Right atrium auricular region (tissue), 2 donors: ENCODE measurements around the gene PABPC1L2A. TPM values are rescaled to one million over a fixed set of nuclear protein-coding genes. Genes with fewer than 3 reads are reported as not detected.
"Not testable (repeated sequence)": the region's sequence is repeated elsewhere in the genome, so short reads cannot be mapped to it uniquely, and the experiment has no call there.

ENCODE experiments used
- DNase-seq: peaks from one replicate; pipeline ENCODE4 v3.0.0-alpha.2; 2019; ENCODE audit warnings: low spot score
- H3K27ac ChIP-seq, 2 donors: fragments of 200-600 bp; sonication (generic); 1 replicate in 1 of 2; 2 replicates in 1 of 2; pipeline ENCODE4 v1.5.1; 2016 to 2019
- H3K27me3 ChIP-seq, 2 donors: fragments of 200-600 bp; sonication (generic); one replicate each; pipeline versions ENCODE4 v1.5.1 to v1.6.0; 2017 to 2019
- H3K36me3 ChIP-seq: fragments of 200-600 bp; sonication (generic); one replicate; pipeline ENCODE4 v1.5.1; 2016
- H3K4me1 ChIP-seq, 2 donors: fragments of 200-600 bp; sonication (generic); one replicate each; pipeline versions ENCODE4 v1.5.1 to v1.6.0; 2017 to 2019
- H3K4me3 ChIP-seq, 2 donors: fragments of 200-600 bp; sonication (generic); 1 replicate in 1 of 2; 2 replicates in 1 of 2; pipeline ENCODE4 v1.5.1; 2017 to 2019; ENCODE audit warnings: mild to moderate bottlenecking in 1 of 2, moderate library complexity in 1 of 2
- H3K9me3 ChIP-seq, 2 donors: fragments of 200-600 bp; sonication (generic); one replicate each; pipeline ENCODE4 v1.5.1; 2019
- total RNA-seq, 2 donors: library from RNA; depleted of rRNA; stranded (reverse); fragments of >200 nt; gene quantifications; one replicate each; pipeline ENCODE4 v1.1.0, GENCODE V29; 2016
- TF ChIP-seq, protein P1 (sequence below), 2 donors: fragments of 200-600 bp; sonication (generic); IDR thresholded peaks; one replicate each; pipeline ENCODE4 v1.5.1; 2019; ENCODE audit warnings: antibody characterized with exemption in 2 of 2

The PABPC1L2A gene
- total RNA-seq, 2 donors from 2014 or later = not detected

DNA sequence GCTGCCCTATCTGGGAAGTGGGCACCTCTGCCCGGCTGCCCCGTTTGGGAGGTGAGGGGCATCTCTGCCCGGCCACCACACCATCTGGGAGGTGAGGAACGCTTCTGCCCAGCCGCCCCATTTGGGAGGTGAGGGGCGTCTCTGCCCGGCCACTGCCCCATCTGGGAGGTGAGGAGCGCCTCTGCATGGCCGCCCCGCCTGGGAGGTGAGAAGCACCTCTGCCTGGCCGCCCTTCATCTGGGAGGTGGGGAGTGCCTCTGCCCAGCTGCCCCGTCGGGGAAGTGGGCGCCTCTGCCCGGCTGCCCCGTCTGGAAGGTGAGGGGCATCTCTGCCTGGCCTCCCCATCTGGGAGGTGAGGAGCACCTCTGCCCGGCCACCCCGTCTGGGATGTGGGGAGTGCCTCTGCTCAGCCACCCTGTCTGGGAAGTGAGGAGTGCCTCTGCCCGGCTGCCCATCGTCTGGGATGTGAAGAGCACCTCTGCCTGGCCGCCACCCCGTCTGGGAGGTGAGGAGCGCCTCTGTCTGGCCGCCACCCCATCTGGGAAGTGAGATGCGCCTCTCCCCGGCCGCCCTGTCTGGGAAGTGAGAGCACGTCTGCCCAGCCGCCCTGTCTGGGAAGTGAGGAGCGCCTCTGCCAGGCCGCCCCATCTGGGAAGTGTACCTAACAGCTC is 9.8 kb downstream of the PABPC1L2A start:
- Histone ChIP-seq H3K4me1 (no peaks in the 10 kb centered on the region), H3K27me3 (no peaks in the 10 kb centered on the region), H3K4me3 (no peak overlapping the region), H3K36me3 (no peaks in the 10 kb centered on the region), H3K27ac (no peak overlapping the region), H3K9me3 (peaks cover 0 to 10% of the 10 kb centered on the region in 2 donors)
- TF ChIP-seq, protein P1, sequence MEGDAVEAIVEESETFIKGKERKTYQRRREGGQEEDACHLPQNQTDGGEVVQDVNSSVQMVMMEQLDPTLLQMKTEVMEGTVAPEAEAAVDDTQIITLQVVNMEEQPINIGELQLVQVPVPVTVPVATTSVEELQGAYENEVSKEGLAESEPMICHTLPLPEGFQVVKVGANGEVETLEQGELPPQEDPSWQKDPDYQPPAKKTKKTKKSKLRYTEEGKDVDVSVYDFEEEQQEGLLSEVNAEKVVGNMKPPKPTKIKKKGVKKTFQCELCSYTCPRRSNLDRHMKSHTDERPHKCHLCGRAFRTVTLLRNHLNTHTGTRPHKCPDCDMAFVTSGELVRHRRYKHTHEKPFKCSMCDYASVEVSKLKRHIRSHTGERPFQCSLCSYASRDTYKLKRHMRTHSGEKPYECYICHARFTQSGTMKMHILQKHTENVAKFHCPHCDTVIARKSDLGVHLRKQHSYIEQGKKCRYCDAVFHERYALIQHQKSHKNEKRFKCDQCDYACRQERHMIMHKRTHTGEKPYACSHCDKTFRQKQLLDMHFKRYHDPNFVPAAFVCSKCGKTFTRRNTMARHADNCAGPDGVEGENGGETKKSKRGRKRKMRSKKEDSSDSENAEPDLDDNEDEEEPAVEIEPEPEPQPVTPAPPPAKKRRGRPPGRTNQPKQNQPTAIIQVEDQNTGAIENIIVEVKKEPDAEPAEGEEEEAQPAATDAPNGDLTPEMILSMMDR (IDR thresholded peaks at IDR 0.05) = no peak
- DNase-seq = no peak

- Histone ChIP-seq H3K36me3 (no peaks in the 10 kb centered on the region), H3K27me3 (no peaks in the 10 kb centered on the region), H3K27ac (no peak overlapping the region), H3K4me3 (no peak overlapping the region), H3K4me1 (no peaks in the 10 kb centered on the region), H3K9me3 (peaks cover 0 to 10% of the 10 kb centered on the region in 2 donors)
- TF ChIP-seq, protein P1 (IDR thresholded peaks at IDR 0.05) = no peak
- DNase-seq = no peak
These were observed 10.6 kb downstream of the PABPC1L2A start for GRCh38 chrX:73068467-73069364.

GRCh38 chrX:73067761-73068466 is 11.4 kb downstream of the PABPC1L2A start:
- H3K27me3 ChIP-seq, H3K4me1 ChIP-seq, H3K27ac ChIP-seq, H3K36me3 ChIP-seq, DNase-seq, H3K4me3 ChIP-seq: not testable (repeated sequence)
- H3K9me3 ChIP-seq = peaks cover 0 to 10% of the 10 kb centered on the region in 2 donors

GRCh38 chrX:73028876-73029275 is 50.4 kb downstream of the PABPC1L2A start:
- no peak for DNase-seq
- TF ChIP-seq, protein P1 (IDR thresholded peaks at IDR 0.05) = no peak

More at GRCh38 chrX:73028876-73029275, 50.4 kb downstream of the PABPC1L2A start:
- Histone ChIP-seq H3K4me1 (no peaks in the 10 kb centered on the region), H3K9me3 (peaks cover 0 to 13% of the 10 kb centered on the region in 2 donors), H3K27me3 (no peaks in the 10 kb centered on the region), H3K27ac (no peak overlapping the region), H3K36me3 (no peaks in the 10 kb centered on the region), H3K4me3 (no peak overlapping the region)

Other genes with a start within 250 kb of the PABPC1L2A start
- gene FAM236C, start 166.9 kb downstream of the PABPC1L2A start, total RNA-seq = not detected
- gene FAM236A, start 141.3 kb downstream of the PABPC1L2A start, total RNA-seq = not detected
- not detected for gene DMRTC1, start 135.7 kb downstream of the PABPC1L2A start, total RNA-seq
- not detected for gene PABPC1L2B, start 76.6 kb downstream of the PABPC1L2A start, total RNA-seq
- gene NAP1L2, start 135.3 kb upstream of the PABPC1L2A start, total RNA-seq = 1 to 10 TPM; 4.0 to 8.1 TPM